ENCODE data around the gene ELMOD2. TPM values are rescaled to one million over a fixed set of nuclear protein-coding genes. Genes with fewer than 3 reads are reported as not detected.

ELMOD2 gene
- total and polyA plus RNA-seq, 4 donors = 7.5 to 47.5 (median 15.5) TPM

DNA sequence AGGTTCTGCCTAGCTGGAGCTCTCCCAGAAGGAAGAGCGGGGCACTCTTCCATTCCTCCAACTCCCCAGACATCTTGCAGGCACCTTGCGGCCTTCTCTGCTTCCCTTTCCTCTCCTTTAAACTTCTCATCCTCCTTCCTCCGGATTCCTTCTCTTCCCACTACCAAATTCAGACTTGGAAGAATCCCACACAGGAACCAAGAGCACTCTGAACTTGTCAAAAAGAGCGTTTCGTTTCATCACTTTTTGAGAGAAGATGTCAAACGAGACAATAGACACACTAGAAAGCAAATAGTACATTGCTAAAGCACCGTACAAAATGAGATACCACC, 45.3 kb downstream of the ELMOD2 start:
- Histone ChIP-seq H3K4me3 (no peak overlapping the region), H3K27me3 (ENCODE audit: control insufficient read depth in 3 of 3, insufficient read depth in 3 of 3, low read length in 2 of 3) (peaks cover 5 to 58% (median 56%) of the 10 kb centered on the region in 3 donors), H3K27ac (ENCODE audit: low read depth in 1 of 2, low read length in 1 of 2) (no peak overlapping the region), H3K36me3 (ENCODE audit: control insufficient read depth in 4 of 4, insufficient read depth in 4 of 4, low read length in 4 of 4) (no peaks in the 10 kb centered on the region), H3K9ac (ENCODE audit: insufficient read depth in 1 of 2, low read length in 2 of 2) (no peak overlapping the region), H3K4me1 (ENCODE audit: control insufficient read depth in 5 of 5, insufficient read depth in 5 of 5, low read length in 5 of 5) (peaks cover 0 to 14% (median 11%) of the 10 kb centered on the region in 5 donors), H3K9me3 (ENCODE audit: control insufficient read depth in 4 of 4, insufficient read depth in 3 of 4, low read length in 3 of 4) (peaks cover 0 to 9% (median 0%) of the 10 kb centered on the region in 4 donors)
- TF ChIP-seq, protein P1, sequence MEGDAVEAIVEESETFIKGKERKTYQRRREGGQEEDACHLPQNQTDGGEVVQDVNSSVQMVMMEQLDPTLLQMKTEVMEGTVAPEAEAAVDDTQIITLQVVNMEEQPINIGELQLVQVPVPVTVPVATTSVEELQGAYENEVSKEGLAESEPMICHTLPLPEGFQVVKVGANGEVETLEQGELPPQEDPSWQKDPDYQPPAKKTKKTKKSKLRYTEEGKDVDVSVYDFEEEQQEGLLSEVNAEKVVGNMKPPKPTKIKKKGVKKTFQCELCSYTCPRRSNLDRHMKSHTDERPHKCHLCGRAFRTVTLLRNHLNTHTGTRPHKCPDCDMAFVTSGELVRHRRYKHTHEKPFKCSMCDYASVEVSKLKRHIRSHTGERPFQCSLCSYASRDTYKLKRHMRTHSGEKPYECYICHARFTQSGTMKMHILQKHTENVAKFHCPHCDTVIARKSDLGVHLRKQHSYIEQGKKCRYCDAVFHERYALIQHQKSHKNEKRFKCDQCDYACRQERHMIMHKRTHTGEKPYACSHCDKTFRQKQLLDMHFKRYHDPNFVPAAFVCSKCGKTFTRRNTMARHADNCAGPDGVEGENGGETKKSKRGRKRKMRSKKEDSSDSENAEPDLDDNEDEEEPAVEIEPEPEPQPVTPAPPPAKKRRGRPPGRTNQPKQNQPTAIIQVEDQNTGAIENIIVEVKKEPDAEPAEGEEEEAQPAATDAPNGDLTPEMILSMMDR (IDR thresholded peaks at IDR 0.05; ENCODE audit: control extremely low read depth, extremely low read depth) = no peak
- ATAC-seq (ENCODE audit: insufficient read depth, low FRiP score) (no peak), DNase-seq (no peak)
- WGBS, 2 donors = 55 to 59% methylated on average over 7 of the region's 7 CpGs

DNA sequence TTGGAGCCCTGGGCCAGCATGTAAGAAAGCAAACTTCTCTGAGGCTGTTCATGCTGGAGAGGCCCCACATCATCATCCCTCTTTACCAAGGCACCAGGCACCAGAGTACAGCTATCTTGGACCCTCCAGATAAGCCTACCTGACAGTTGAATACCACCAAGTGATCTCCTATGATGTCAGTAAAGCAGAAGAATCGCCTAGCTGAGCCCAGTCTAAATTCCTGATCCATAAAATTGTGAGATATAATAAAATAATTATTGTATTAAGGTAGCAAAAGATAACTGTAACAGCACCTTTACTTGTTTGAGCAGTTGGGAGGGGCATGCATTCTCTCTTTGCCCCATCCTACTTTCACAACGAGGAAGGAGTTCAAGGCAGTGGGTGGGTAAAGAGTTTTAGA, 47.7 kb downstream of the ELMOD2 start:
- no peak overlapping the region for H3K9ac ChIP-seq (ENCODE audit: insufficient read depth in 1 of 2, low read length in 2 of 2)
- H3K36me3 ChIP-seq (ENCODE audit: control insufficient read depth in 4 of 4, insufficient read depth in 4 of 4, low read length in 4 of 4) = no peaks in the 10 kb centered on the region
- H3K27ac ChIP-seq (ENCODE audit: low read depth in 1 of 2, low read length in 1 of 2) = no peak overlapping the region
- WGBS, 2 donors = 90 to 92% methylated on average over 2 of the region's 2 CpGs
- no peak for DNase-seq
- no peak overlapping the region for H3K4me3 ChIP-seq
- TF ChIP-seq, protein P1 (IDR thresholded peaks at IDR 0.05; ENCODE audit: control extremely low read depth, extremely low read depth) = no peak
- ATAC-seq (ENCODE audit: insufficient read depth, low FRiP score) = no peak
- peaks cover 0 to 9% (median 0%) of the 10 kb centered on the region in 4 donors for H3K9me3 ChIP-seq (ENCODE audit: control insufficient read depth in 4 of 4, insufficient read depth in 3 of 4, low read length in 3 of 4)
- peaks cover 0 to 14% (median 11%) of the 10 kb centered on the region in 5 donors for H3K4me1 ChIP-seq (ENCODE audit: control insufficient read depth in 5 of 5, insufficient read depth in 5 of 5, low read length in 5 of 5)
- peaks cover 5 to 52% (median 45%) of the 10 kb centered on the region in 3 donors for H3K27me3 ChIP-seq (ENCODE audit: control insufficient read depth in 3 of 3, insufficient read depth in 3 of 3, low read length in 2 of 3)

DNA sequence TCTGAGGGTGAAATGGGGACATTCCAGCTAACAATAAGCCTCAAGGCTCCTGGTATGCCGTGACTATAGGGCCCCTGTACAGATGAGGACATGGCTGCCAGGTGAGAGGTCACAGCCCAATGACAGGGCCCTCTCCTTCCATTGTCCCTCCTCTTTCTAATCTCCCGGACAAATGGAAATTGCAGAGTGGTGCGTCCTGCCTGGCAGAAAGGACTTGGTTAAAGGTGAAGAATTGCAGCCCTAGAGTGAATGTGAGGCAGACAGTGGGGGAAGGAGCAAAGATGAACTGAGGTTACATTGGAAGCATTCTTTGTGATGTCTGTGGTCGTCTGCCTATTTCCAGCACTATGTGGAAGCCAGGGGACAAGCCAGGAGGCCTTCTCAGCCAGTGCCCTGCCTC, 51.5 kb downstream of the ELMOD2 start:
- H3K4me1 ChIP-seq (ENCODE audit: control insufficient read depth in 5 of 5, insufficient read depth in 5 of 5, low read length in 5 of 5) = no peaks in the 10 kb centered on the region
- DNase-seq (no peak), ATAC-seq (ENCODE audit: insufficient read depth, low FRiP score) (no peak)
- H3K27me3 ChIP-seq (ENCODE audit: control insufficient read depth in 3 of 3, insufficient read depth in 3 of 3, low read length in 2 of 3) = peaks cover 0 to 49% (median 20%) of the 10 kb centered on the region in 3 donors
- H3K9me3 ChIP-seq (ENCODE audit: control insufficient read depth in 4 of 4, insufficient read depth in 3 of 4, low read length in 3 of 4) = peaks cover 0 to 9% (median 0%) of the 10 kb centered on the region in 4 donors
- 76 to 84% methylated on average over 4 of the region's 4 CpGs for whole genome bisulfite sequencing, 2 donors
- no peak overlapping the region for H3K9ac ChIP-seq (ENCODE audit: insufficient read depth in 1 of 2, low read length in 2 of 2)
- H3K36me3 ChIP-seq (ENCODE audit: control insufficient read depth in 4 of 4, insufficient read depth in 4 of 4, low read length in 4 of 4) = no peaks in the 10 kb centered on the region
- TF ChIP-seq, protein P1 (IDR thresholded peaks at IDR 0.05; ENCODE audit: control extremely low read depth, extremely low read depth) = no peak
- no peak overlapping the region for H3K4me3 ChIP-seq
- H3K27ac ChIP-seq (ENCODE audit: low read depth in 1 of 2, low read length in 1 of 2) = no peak overlapping the region

DNA sequence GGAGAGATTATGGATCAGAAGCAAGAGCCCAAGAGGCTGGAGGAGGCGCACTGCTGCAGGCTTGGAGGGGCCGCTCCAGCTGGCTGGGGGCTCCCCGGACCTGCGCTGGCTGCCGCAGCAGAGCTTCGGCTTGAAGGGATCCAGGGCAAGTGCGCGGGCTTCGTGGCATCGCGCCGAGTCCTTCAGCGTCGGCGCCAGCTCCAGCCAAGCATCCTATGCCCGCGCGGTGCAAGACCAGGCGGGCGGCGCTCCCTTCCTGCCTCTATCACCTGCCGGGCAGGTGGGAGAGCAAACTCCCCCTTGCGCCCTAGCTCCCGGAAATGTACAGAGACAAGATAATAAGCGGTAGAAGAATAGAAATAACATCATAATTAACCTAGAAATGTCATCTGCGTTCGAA, 55.3 kb downstream of the ELMOD2 start:
- Histone ChIP-seq H3K36me3 (ENCODE audit: control insufficient read depth in 4 of 4, insufficient read depth in 4 of 4, low read length in 4 of 4) (no peaks in the 10 kb centered on the region), H3K4me1 (ENCODE audit: control insufficient read depth in 5 of 5, insufficient read depth in 5 of 5, low read length in 5 of 5) (no peaks in the 10 kb centered on the region), H3K27me3 (ENCODE audit: control insufficient read depth in 3 of 3, insufficient read depth in 3 of 3, low read length in 2 of 3) (peaks cover 0 to 51% (median 6%) of the 10 kb centered on the region in 3 donors), H3K9me3 (ENCODE audit: control insufficient read depth in 4 of 4, insufficient read depth in 3 of 4, low read length in 3 of 4) (peaks cover 0 to 5% (median 0%) of the 10 kb centered on the region in 4 donors), H3K4me3 (no peak overlapping the region), H3K27ac (ENCODE audit: low read depth in 1 of 2, low read length in 1 of 2) (no peak overlapping the region), H3K9ac (ENCODE audit: insufficient read depth in 1 of 2, low read length in 2 of 2) (no peak overlapping the region)
- 15 to 36% methylated on average over 27 of the region's 27 CpGs for WGBS, 2 donors
- TF ChIP-seq, protein P1 (IDR thresholded peaks at IDR 0.05; ENCODE audit: control extremely low read depth, extremely low read depth) = no peak
- DNase-seq (peak in 1 of 3 donors; percentile 20), ATAC-seq (ENCODE audit: insufficient read depth, low FRiP score) (no peak)
